ENCODE measurements around the gene PCDH9. TPM values are rescaled to one million over a fixed set of nuclear protein-coding genes. Genes with fewer than 3 reads are reported as not detected.

PCDH9 gene
- total RNA-seq, 2 experiments from 2014 or later = 0.14 to 0.17 TPM

DNA sequence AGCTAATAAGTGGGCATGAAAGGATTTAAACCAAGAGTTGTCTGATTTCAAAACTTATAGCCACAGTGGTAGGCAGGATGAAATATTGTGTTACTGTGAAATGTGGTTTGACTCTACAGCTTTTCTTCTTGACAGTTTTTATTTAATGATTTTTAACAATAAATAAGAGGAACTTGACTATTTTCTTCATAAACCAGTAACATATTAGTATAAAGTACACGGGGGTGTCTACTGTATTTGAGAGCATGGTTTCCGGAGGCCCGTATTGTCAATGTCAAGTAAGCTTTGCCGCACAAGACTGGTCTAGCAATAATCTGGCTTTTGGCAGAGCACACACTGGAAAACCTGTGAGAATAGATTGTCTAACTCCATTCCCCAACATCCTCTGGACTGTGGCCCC lies 894.5 kb downstream of the PCDH9 start:
- Mint-ChIP-seq H3K9me3 (no peaks in the 10 kb centered on the region), H3K4me3 (no peak overlapping the region), H3K27ac (no peak overlapping the region), H3K27me3 (no peaks in the 10 kb centered on the region), H3K4me1 (no peaks in the 10 kb centered on the region), H3K36me3 (no peaks in the 10 kb centered on the region)
- DNase-seq (no peak), ATAC-seq (ENCODE audit: low read depth) (no peak)
- POLR2A ChIA-PET = no interaction called here

DNA sequence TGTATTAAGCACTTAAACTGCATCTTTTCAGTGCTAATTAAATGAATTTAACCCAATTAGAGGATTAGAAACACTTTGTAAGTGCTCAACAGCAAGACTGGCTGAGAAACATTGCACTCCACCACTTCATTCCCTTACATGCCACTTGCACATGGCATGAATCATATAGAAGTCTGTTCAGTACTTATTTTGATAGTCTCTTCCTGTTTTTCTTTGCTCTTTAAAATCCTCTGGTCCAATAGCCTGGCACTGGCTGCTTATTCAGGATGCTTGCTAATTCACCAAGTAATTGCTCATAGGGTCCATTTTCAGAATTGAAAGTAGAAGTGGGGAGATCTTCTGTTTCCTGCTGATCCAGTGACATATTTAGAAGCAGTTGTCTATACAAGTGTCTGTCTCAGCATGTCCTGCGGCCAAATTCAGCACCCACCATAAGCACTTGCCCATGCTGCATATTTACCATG lies 900.1 kb downstream of the PCDH9 start:
- POLR2A ChIA-PET = no interaction called here
- H3K27ac Mint-ChIP-seq = no peak overlapping the region
- H3K36me3 Mint-ChIP-seq = no peaks in the 10 kb centered on the region
- no peaks in the 10 kb centered on the region for H3K4me1 Mint-ChIP-seq
- H3K9me3 Mint-ChIP-seq = no peaks in the 10 kb centered on the region
- H3K4me3 Mint-ChIP-seq = no peak overlapping the region
- DNase-seq = no peak
- ATAC-seq (ENCODE audit: low read depth) = no peak
- no peaks in the 10 kb centered on the region for H3K27me3 Mint-ChIP-seq

DNA sequence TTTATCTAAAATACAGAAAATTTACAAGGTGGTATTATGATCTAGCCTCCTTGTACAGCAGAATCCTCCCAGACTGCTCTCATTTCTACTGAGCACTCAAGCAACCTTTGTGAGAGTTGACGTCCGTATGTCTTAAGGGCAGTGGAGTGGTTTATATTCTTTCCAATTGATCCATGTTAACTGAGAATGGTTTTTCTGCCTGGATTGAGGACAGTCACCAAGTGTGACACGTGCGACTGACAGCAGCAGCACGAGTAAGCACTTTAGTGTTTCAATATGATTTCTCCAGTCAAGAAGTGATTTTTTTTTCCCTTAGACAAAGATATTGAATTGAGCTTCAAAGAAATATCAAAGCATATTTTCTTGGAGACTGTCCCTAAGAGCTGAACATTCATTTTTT lies 901.7 kb downstream of the PCDH9 start:
- Mint-ChIP-seq H3K27ac (no peak overlapping the region), H3K4me3 (no peak overlapping the region), H3K9me3 (no peaks in the 10 kb centered on the region), H3K27me3 (no peaks in the 10 kb centered on the region), H3K4me1 (no peaks in the 10 kb centered on the region), H3K36me3 (no peaks in the 10 kb centered on the region)
- no peak for DNase-seq
- no peak for ATAC-seq (ENCODE audit: low read depth)
- POLR2A ChIA-PET = no interaction called here

DNA sequence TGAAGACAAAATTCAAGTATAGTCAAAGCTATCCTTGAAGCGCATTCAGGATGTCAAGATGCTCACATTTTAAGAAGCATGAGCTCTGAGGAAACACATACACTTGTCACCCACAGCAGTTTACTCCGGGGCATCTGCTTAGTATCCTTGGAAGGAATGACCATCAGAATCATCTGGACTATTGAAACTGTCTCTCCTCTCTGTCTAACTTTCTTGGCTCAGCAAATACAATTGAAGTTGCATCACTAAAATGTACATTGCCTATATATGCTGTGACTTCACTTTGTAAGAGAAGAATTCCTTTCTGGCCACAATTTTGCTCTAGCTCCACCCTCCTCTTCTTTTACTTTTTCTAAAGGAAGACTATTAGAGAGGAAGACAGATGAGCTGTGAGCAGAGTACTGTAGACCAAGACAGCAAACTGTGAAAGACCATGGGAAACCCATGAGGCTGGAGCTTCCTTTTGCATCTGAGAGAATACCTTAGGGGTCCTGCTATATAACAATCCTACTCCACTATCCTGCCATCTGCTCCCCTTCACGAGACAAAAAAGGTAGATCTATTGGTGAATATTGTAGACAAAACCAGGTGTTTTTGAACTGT lies 906.3 kb downstream of the PCDH9 start:
- Mint-ChIP-seq H3K36me3 (no peaks in the 10 kb centered on the region), H3K27ac (no peak overlapping the region), H3K27me3 (no peaks in the 10 kb centered on the region), H3K4me3 (no peak overlapping the region), H3K4me1 (no peaks in the 10 kb centered on the region), H3K9me3 (no peaks in the 10 kb centered on the region)
- POLR2A ChIA-PET = no interaction called here
- no peak for ATAC-seq (ENCODE audit: low read depth)
- DNase-seq = no peak

DNA sequence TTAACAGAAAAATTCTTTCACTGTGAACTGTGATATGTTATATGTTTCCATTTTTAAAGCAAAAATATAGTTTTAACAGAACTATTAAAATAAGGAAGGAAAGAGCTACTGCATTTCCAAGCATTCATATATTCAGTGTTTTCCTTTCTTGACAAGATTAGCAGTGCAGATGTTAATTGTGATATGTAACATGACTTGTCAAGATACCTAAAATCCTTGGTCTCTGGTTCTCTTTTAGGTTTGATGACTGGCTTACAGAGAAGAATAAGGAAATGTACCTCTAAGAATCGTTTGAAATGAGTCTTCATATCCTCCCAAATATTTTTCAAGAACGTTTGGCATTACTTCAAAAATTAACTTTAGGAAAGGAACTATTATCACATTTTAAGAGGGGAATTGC lies 907.2 kb downstream of the PCDH9 start:
- H3K27me3 Mint-ChIP-seq = no peaks in the 10 kb centered on the region
- no peaks in the 10 kb centered on the region for H3K9me3 Mint-ChIP-seq
- ATAC-seq (ENCODE audit: low read depth) = no peak

DNA sequence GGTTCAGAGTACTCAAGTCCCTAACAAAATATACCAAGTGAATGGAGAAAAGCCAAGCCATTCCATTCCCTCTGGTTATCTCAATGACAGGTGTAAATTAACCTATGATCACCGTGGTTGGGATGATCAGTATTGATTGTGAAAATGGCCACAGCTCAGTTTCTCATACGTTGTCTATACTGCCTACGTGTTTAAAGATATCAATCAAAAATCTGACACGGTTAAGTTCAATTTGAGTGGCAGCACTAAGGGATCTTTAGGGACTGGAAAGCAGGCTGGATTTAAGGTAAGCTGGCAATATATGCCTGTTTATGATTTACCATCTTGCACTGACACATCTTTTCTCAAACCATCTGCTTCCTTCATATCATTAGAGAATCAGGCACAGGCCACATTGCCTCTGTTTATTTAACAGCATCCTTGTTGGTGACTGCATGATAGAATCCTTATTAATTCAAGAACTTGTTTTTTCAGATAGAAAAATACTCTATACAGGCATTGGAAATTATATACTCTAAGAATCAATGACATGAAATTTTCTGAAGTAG lies 907.9 kb downstream of the PCDH9 start:
- H3K9me3 Mint-ChIP-seq = no peaks in the 10 kb centered on the region
- no peak overlapping the region for H3K27ac Mint-ChIP-seq
- H3K4me3 Mint-ChIP-seq = no peak overlapping the region
- DNase-seq = no peak
- H3K4me1 Mint-ChIP-seq = no peaks in the 10 kb centered on the region
- no peaks in the 10 kb centered on the region for H3K27me3 Mint-ChIP-seq
- ATAC-seq (ENCODE audit: low read depth) = no peak
- POLR2A ChIA-PET = no interaction called here
- H3K36me3 Mint-ChIP-seq = no peaks in the 10 kb centered on the region

More for the DNA sequence above, 907.2 kb downstream of the PCDH9 start:
- POLR2A ChIA-PET = no interaction called here
- no peak overlapping the region for H3K4me3 Mint-ChIP-seq
- no peak for DNase-seq
- no peaks in the 10 kb centered on the region for H3K4me1 Mint-ChIP-seq
- H3K36me3 Mint-ChIP-seq = no peaks in the 10 kb centered on the region
- H3K27ac Mint-ChIP-seq = no peak overlapping the region

DNA sequence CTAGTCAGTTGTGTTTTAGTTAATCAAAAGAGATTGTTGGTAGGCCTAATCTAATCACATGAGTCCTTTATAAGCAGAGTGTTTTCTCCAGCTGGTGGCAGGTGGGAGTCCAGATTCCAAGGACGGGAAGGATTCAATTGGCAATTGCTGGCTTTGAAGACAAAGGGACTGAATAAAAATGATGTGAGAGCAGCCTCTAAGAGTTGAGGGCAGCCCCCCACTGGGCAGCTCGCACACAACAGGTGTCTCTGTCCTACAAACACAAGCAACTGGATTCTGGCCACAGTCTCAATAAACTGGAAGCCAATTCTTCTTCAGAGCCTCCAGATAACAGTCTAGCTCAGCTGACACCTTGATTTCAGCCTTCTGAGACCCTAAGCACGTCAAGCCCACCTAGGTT lies 915.2 kb downstream of the PCDH9 start:
- no peaks in the 10 kb centered on the region for H3K4me1 Mint-ChIP-seq
- H3K36me3 Mint-ChIP-seq = no peaks in the 10 kb centered on the region
- ATAC-seq (ENCODE audit: low read depth) (no peak), DNase-seq (no peak)
- POLR2A ChIA-PET = no interaction called here
- H3K27me3 Mint-ChIP-seq = no peaks in the 10 kb centered on the region
- H3K9me3 Mint-ChIP-seq = peaks cover 2% of the 10 kb centered on the region
- H3K4me3 Mint-ChIP-seq = no peak overlapping the region
- no peak overlapping the region for H3K27ac Mint-ChIP-seq

DNA sequence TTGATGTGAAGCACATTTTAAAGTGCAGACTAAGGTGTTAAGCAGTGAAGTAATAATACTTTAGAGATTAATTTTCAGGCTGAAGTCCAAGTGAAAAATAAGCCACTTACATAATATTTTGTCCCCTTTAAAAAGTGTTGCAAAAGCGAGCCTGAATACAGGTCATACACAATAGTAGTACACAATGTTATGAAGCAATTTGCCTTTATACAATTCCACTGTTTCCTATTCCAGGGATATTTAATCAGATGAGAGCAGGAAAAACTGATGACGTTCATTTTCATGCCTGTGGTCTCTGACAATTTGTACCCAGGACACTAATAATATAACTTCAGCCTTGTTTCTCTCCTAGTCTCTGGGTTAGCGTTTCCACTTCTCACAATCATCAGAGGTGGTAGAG lies 916.7 kb downstream of the PCDH9 start:
- H3K4me1 Mint-ChIP-seq = no peaks in the 10 kb centered on the region
- DNase-seq = no peak
- H3K27me3 Mint-ChIP-seq = no peaks in the 10 kb centered on the region
- H3K4me3 Mint-ChIP-seq = no peak overlapping the region
- no peaks in the 10 kb centered on the region for H3K36me3 Mint-ChIP-seq
- no peak for ATAC-seq (ENCODE audit: low read depth)
- no peak overlapping the region for H3K27ac Mint-ChIP-seq
- H3K9me3 Mint-ChIP-seq = peaks cover 2% of the 10 kb centered on the region
- POLR2A ChIA-PET = no interaction called here

DNA sequence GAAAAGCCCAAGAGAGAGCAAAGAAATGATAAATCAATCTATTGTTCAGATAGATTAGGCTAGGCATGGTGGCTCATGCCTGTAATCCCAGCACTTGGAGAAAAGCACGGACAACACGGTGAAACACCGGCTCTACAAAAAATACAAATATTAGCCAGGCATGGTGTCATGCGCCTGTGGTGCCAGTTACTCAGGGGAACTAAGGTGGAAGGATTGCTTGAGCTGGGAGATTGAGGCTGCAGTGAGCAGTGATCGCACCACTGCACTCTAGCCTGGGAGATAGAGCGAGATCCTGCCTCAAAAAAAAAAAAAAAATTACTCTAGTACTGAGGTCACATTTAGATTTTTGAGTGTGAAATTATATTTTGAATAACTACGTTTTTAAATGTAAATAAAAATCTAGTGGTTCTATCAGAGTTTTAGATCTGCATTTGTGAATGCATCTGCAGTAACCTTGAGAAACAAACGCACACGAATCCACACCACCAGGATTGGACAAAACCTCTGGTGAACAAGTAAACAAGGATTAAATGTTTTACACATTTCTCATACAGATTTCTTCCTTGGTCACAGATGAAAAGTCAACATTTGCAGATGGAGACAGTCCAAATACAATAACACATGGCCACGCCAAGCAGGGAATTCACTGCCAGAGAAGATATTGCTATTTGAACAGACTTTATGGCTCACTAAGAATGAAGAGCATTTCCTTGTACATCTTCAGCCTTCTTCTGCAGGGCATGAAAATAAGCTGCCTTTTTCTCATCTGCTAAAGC lies 917.6 kb downstream of the PCDH9 start:
- Mint-ChIP-seq H3K4me3 (no peak overlapping the region), H3K36me3 (no peaks in the 10 kb centered on the region), H3K27ac (no peak overlapping the region), H3K9me3 (peaks cover 2% of the 10 kb centered on the region), H3K27me3 (no peaks in the 10 kb centered on the region), H3K4me1 (no peaks in the 10 kb centered on the region)
- DNase-seq (no peak), ATAC-seq (ENCODE audit: low read depth) (no peak)
- POLR2A ChIA-PET = no interaction called here

DNA sequence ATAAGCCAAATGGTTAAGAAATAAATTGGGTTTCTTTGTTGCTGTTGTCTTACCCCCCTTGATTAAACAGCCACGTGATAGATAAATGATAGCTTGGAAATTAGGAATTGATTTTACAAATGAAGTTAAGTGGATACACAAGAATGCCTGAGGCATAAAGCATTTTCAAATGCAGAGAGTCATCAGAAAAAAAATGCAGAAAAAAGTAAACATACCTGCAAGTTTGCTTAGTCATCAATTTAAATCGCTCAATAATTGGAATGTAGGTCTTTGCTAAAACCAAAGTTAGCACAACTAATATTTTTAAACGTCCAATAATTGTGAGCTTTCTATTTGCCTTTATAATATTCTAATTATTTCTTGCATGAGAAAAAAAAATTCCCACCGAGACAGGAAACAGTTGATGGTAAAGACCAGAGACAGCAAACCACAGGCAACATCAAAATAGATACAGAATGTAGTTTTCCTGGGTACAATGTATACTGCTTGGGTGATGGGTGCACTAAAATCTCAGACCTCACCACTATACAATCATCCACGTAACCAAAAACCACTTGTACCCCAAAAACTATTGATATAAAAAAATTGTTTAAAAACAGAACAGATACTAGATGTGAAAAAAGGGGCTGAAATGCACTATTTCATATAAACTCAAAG lies 924.0 kb downstream of the PCDH9 start:
- Mint-ChIP-seq H3K4me1 (no peaks in the 10 kb centered on the region), H3K9me3 (no peaks in the 10 kb centered on the region), H3K36me3 (no peaks in the 10 kb centered on the region), H3K4me3 (no peak overlapping the region), H3K27me3 (peaks cover 2% of the 10 kb centered on the region), H3K27ac (no peak overlapping the region)
- ATAC-seq (ENCODE audit: low read depth) (no peak), DNase-seq (no peak)
- POLR2A ChIA-PET = no interaction called here

DNA sequence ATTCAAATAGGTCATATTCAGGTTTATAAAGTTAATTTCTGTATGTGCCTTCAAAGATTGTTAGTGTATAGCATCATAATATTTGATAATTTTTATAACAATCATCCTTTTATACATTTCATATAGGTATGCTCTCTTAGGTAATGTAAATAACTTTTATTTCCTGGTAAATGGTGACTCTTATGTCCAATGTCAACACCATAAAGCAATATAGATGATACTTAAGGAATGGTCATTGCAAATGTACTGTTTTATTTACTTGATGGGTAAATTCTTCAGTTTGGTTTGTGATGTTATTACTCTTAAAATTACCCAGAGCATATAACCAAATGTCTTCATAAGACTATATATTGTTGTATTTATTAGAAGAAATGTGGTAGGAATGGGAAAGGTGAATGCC lies 928.7 kb downstream of the PCDH9 start:
- H3K27ac Mint-ChIP-seq = no peak overlapping the region
- POLR2A ChIA-PET = no interaction called here
- no peaks in the 10 kb centered on the region for H3K4me1 Mint-ChIP-seq
- H3K4me3 Mint-ChIP-seq = no peak overlapping the region
- no peaks in the 10 kb centered on the region for H3K9me3 Mint-ChIP-seq
- DNase-seq (no peak), ATAC-seq (ENCODE audit: low read depth) (no peak)
- no peaks in the 10 kb centered on the region for H3K36me3 Mint-ChIP-seq
- H3K27me3 Mint-ChIP-seq = peaks cover 2% of the 10 kb centered on the region

DNA sequence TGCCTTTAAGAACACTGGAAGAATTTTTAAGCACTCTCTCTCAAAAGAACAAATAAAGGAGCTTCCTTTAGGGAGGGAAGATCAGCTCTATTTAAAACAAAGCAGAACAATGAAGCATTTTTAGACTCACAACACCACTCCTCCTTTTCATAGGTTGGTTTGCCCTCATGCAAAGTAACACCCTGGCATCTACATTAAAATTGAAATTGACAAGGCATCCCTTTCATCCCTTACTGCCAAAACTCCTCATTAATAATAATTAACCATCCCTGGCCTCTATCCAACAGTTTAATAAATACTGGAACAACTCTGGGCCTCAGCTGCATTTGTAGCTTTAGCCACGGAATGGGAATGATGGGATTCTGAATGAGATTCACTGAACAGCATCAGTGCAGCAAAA lies 929.1 kb downstream of the PCDH9 start:
- Mint-ChIP-seq H3K27ac (no peak overlapping the region), H3K4me1 (no peaks in the 10 kb centered on the region), H3K36me3 (no peaks in the 10 kb centered on the region), H3K4me3 (no peak overlapping the region), H3K9me3 (no peaks in the 10 kb centered on the region), H3K27me3 (peaks cover 2% of the 10 kb centered on the region)
- DNase-seq (no peak), ATAC-seq (ENCODE audit: low read depth) (no peak)
- POLR2A ChIA-PET = no interaction called here

DNA sequence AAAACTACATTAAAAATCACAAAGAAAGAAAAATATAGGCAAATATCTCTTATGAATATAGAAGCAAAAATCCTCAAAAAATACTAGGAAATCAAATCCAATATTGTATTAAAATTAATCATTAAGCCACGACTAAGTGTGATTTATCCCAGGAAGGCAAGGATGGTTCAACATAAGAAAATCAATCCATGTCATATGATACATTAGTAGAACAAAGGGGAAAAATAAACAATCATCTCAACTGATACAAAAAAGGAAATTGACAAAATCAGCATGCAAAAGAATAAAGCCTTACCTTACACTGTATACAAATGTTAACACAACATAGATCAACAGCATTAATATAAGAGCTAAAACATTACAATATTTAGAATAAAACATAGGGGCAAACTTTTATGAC lies 933.3 kb downstream of the PCDH9 start:
- ATAC-seq (ENCODE audit: low read depth) (no peak), DNase-seq (no peak)
- Mint-ChIP-seq H3K27ac (no peak overlapping the region), H3K4me1 (no peaks in the 10 kb centered on the region), H3K4me3 (no peak overlapping the region), H3K9me3 (no peaks in the 10 kb centered on the region), H3K27me3 (no peaks in the 10 kb centered on the region), H3K36me3 (no peaks in the 10 kb centered on the region)
- POLR2A ChIA-PET = no interaction called here

DNA sequence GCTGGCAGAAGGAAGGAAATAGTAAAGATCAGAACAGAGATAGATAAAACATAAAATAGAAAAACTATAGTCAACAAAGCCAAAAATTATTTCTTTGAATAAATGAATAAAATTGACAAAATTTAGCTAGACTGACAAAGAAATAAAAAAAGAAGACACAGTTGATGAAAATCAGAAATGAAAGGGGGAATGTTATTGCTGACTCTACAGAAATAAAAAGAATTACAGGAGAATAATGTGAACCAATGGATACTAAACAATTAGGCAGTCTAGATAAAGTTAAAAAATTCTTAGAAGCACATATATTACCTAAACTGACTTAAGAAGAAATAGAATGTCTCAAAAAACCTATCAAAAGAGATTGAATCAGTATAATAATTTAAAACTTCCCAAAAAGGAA lies 933.8 kb downstream of the PCDH9 start:
- H3K9me3 Mint-ChIP-seq = no peaks in the 10 kb centered on the region
- ATAC-seq (ENCODE audit: low read depth) = no peak
- no peak overlapping the region for H3K4me3 Mint-ChIP-seq
- H3K27ac Mint-ChIP-seq = no peak overlapping the region
- no peaks in the 10 kb centered on the region for H3K27me3 Mint-ChIP-seq
- POLR2A ChIA-PET = no interaction called here
- no peaks in the 10 kb centered on the region for H3K36me3 Mint-ChIP-seq
- H3K4me1 Mint-ChIP-seq = no peaks in the 10 kb centered on the region
- DNase-seq = no peak

Data from activated naive CD8-positive, alpha-beta T cell treated with anti-CD3 and anti-CD28 coated beads, Interleukin-2, amount 10 ng/mL, durations not matched to agents 7 days and 5 days (primary cell).